NB4 (cell line): ENCODE results near the gene SEMA5A.
"Not testable (repeated sequence)": the region's sequence is repeated elsewhere in the genome, so short reads cannot be mapped to it uniquely, and the experiment has no call there.

ENCODE experiments used
- DNase-seq: peaks from one replicate; pipeline ENCODE4 v3.0.0; 2010; ENCODE audit warnings: low read depth
- H3K4me3 ChIP-seq: one replicate; pipeline ENCODE4 v1.5.1; 2011; ENCODE audit warnings: mild to moderate bottlenecking, low read depth, low read length, moderate library complexity
- CTCF ChIP-seq: IDR thresholded peaks from one replicate; pipeline ENCODE4 v1.5.1; 2012; ENCODE audit warnings: low read depth, low read length
- MAX ChIP-seq: IDR thresholded peaks from 2 replicates; pipeline ENCODE4 v1.6.1; 2011; ENCODE audit warnings: low read depth, low read length
- MYC ChIP-seq: IDR thresholded peaks from 2 replicates; pipeline ENCODE4 v1.6.1; 2011; ENCODE audit warnings: low read depth, low read length
- POLR2A ChIP-seq: IDR thresholded peaks from 2 replicates; pipeline ENCODE4 v1.6.1; 2011; ENCODE audit warnings: mild to moderate bottlenecking; ENCODE audit not compliant: insufficient read length; ENCODE audit errors: extremely low read depth

SEMA5A gene

GRCh38 chr5:9358961-9359685, 186.8 kb downstream of the SEMA5A start:
- no peak overlapping the region for H3K4me3 ChIP-seq
- no peak for DNase-seq
- TF ChIP-seq POLR2A (no peak), MAX (no peak), MYC (no peak), CTCF (no peak)

- DNase-seq: no peak
- TF ChIP-seq CTCF: no peak
- no peak for TF ChIP-seq MYC
- TF ChIP-seq POLR2A: no peak
- no peak for TF ChIP-seq MAX
- no peak overlapping the region for H3K4me3 ChIP-seq
Measured at GRCh38 chr5:9356351-9356825, 189.5 kb downstream of the SEMA5A start.

GRCh38 chr5:9354336-9355081, 191.4 kb downstream of the SEMA5A start:
- no peak for DNase-seq
- no peak overlapping the region for H3K4me3 ChIP-seq
- TF ChIP-seq MYC (no peak), POLR2A (no peak), CTCF (no peak), MAX (no peak)

GRCh38 chr5:9353048-9353447, 192.8 kb downstream of the SEMA5A start:
- DNase-seq, H3K4me3 ChIP-seq: not testable (repeated sequence)

- no peak for DNase-seq
- H3K4me3 ChIP-seq: no peak overlapping the region
Measured at GRCh38 chr5:9351546-9351945, 194.3 kb downstream of the SEMA5A start.

More at GRCh38 chr5:9351546-9351945, 194.3 kb downstream of the SEMA5A start:
- TF ChIP-seq POLR2A (no peak), MYC (no peak), CTCF (no peak), MAX (no peak)
